GM12865 (cell line): ENCODE data around the gene MAF.
A peak's percentile ranks its signal among the peaks of the same experiment; 100 is the strongest.

ENCODE experiments used
- DNase-seq: peaks from one replicate; pipeline ENCODE4 v3.0.0; 2010; ENCODE audit warnings: low read depth
- H3K4me3 ChIP-seq: 2 replicates; pipeline ENCODE4 v1.5.1; 2011; ENCODE audit warnings: mild to moderate bottlenecking, low read depth, low read length, control low read depth
- TF ChIP-seq, protein P1 (sequence below): IDR thresholded peaks from 2 replicates; pipeline ENCODE4 v1.5.1; 2011; ENCODE audit warnings: low read length, control low read depth, low read depth, inconsistent platforms; ENCODE audit not compliant: insufficient read depth; ENCODE audit errors: missing control alignments

Gene MAF

DNA sequence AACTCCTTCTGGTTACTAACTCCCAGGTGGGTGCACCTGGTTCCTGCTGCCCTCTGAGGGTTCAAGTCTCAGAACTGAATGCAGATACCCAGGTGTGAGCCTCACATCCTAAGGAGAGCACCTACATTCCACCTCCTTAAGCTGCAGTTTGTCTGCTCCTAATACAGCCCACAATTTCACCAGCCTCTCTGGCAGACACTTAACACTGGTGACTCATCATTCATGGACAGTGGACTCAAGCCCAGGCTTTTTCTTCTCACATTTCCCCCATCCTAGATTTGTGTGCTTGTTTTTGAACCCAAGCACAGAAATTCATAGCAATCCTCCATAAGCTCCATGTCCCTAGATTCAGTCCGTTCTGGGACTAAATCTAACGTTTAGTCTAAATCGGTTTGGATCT, 7.0 kb upstream of the MAF start:
- DNase-seq, result no peak
- TF ChIP-seq, protein P1, sequence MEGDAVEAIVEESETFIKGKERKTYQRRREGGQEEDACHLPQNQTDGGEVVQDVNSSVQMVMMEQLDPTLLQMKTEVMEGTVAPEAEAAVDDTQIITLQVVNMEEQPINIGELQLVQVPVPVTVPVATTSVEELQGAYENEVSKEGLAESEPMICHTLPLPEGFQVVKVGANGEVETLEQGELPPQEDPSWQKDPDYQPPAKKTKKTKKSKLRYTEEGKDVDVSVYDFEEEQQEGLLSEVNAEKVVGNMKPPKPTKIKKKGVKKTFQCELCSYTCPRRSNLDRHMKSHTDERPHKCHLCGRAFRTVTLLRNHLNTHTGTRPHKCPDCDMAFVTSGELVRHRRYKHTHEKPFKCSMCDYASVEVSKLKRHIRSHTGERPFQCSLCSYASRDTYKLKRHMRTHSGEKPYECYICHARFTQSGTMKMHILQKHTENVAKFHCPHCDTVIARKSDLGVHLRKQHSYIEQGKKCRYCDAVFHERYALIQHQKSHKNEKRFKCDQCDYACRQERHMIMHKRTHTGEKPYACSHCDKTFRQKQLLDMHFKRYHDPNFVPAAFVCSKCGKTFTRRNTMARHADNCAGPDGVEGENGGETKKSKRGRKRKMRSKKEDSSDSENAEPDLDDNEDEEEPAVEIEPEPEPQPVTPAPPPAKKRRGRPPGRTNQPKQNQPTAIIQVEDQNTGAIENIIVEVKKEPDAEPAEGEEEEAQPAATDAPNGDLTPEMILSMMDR, result no peak
- H3K4me3 ChIP-seq, result no peak overlapping the region

DNA sequence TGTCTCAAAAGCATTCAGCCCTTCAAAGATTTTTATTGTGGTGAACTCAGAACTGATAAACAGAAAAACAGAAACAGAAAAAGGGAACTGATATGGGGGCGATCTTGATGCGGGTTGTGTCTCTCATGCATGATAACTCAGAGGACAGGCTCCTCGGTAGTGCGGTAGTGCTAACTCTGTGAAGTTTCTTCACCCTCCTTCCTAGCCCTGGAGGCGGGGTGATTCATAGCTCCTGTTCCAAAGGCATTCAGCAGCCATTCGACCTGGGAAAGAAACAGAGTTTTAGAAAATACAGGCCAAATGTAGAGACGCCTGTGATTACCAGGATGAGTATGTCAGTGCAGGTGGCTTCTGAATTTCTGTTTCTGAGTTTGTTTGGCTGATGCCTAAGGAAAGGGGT, 5.5 kb upstream of the MAF start:
- no peak overlapping the region for H3K4me3 ChIP-seq
- peak; percentile 33 for DNase-seq
- TF ChIP-seq, protein P1, result no peak

DNA sequence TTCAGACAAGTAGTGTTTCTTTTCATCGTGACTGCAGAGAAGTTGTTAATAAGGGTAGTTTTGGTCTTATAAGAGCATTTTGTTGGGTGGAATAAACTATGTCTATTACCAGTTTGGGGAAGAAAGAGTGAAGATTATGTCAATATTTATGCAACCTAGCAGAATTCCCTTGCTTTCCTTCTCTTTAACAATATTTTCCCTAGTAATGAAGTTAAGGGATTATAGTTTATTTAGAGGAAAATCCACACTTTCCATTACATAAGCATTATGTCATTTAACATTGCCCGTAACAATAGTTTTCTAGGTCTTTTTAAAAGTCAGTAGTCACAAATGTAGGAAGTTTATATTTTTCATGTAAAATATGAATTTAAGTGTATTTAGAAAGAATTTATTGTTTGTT, 2.5 kb upstream of the MAF start:
- TF ChIP-seq, protein P1, result no peak
- DNase-seq, result no peak
- H3K4me3 ChIP-seq, result no peak overlapping the region

DNA sequence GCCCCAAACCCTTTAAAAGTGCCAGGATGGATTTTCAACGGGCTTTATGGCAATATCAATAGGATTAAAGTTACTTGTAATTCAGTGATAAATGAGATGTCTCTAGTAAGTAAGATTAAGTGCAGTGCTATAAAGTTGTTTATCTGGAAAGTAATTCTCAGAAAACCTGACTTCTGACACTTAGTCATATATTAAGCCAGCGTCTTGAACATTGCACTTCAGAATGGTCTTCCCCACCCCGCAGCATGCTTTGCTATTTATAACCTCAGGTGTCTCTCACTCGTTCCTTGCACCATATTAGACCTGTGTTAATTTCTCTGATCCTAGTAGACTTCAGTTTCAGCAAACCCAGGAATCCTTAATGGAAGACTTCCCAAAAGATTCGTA, 2.1 kb upstream of the MAF start:
- no peak for DNase-seq
- TF ChIP-seq, protein P1, result no peak
- no peak overlapping the region for H3K4me3 ChIP-seq

DNA sequence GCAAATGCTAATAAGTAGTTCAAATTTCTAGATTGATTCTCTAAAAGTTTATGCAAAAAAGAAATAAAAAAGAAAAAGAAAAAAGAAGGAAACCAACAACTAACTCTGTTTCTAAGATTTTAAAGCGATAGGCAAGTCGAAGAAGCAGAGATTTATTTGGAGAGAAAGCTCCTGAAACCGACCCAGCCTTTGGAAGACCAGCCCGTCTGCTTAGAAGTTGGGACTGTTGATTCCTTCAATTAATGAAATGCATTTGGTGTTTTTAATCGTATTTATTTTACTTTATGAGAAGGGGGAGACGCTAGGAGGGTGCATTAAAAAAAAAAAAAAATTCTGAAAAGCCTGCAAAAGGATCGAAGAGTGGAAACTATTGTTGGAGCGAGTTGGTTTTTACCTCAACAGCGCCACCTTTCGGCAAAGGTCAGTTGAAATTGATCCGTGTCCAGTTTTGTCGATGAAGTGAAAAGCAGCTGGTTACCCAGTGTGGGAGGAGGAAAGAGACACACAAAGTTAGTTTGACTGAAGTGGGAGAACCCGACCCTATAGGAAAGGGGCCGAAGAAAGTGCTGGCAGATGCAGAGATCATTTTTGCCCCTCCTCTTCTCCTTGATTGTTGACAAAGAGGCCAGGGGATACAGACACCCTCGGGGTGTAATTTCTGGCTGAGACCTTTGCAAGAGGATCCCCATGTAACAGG, 1.5 kb upstream of the MAF start:
- no peak overlapping the region for H3K4me3 ChIP-seq
- peak; percentile 68 for DNase-seq
- TF ChIP-seq, protein P1, result peak; percentile 74

DNA sequence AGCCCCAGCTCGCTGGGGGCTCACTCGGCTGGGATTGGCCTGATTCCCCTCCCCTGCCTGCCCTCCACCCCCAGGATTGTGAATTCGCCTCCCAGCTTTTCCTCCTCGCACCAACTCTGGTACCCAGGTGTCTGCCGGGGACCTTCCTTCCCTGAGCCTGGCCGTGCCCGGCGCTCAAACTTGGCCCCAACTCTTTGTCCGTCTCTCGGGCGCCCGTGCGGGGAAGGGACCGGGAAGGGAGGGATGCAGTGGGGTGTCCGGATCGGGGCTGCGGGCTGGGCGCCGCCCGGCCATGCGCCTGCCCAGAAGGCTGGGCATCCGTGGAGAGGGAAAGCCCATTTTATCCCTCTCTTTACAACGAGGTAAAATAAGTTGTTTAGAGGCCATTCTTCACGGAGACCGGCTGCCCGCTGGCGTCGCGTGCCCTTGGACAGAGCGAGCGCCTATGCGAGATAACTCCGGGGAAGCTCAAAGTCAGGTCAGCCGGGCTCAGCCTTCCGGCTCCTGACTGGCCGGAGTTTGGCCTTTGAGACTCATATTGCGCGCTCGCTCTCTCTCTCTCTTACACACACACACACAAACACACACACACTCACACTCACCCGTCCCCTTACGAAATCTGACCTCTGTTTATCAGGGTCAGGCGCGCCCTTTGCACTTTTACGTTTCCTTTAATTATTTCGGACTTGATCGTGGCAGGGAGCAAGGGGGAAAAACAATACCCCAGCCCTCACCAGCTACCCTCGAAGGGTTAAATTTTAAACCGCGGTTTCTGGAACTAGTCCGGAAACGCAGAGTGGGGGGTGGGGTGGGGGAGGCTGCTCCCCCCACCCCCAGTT, 774 bp upstream of the MAF start:
- no peak overlapping the region for H3K4me3 ChIP-seq
- no peak for DNase-seq
- TF ChIP-seq, protein P1, result no peak
